Naive thymus-derived CD8-positive, alpha-beta T cell (primary cell): ENCODE results near the gene CATSPER1. TPM values are rescaled to one million over a fixed set of nuclear protein-coding genes. Genes with fewer than 3 reads are reported as not detected.
A peak's percentile ranks its signal among the peaks of the same experiment; 100 is the strongest.
"Not testable (repeated sequence)": the region's sequence is repeated elsewhere in the genome, so short reads cannot be mapped to it uniquely, and the experiment has no call there.

Experiments used
- ATAC-seq, 2 donors: fragments of 150-1000 bp; cut with Tn5 transposase in 1 of 2; sonication (Bioruptor Pico), chemical (Tn5 transposase) in 1 of 2; 1 replicate in 1 of 2; 2 replicates in 1 of 2; pipeline ENCODE4 v1.10.0; 2021; ENCODE audit warnings: mild to moderate bottlenecking in 2 of 2, moderate library complexity in 2 of 2
- POLR2A ChIA-PET: fragments of 350-600 bp; sonication (Branson Sonifier 250); formaldehyde crosslinking; loops from one replicate; lab custom pipeline; 2021; ENCODE audit warnings: antibody characterized with exemption; lab: Charles Lee
- DNase-seq, 10 donors: peaks; one replicate each; pipeline versions ENCODE4 v3.0.0 to v3.0.0-alpha.2; 2020 to 2022
- H3K27ac Mint-ChIP-seq, 10 donors: one replicate each; pipeline ENCODE4 v1.8.0; 2020 to 2022; ENCODE audit warnings: mild to moderate bottlenecking in 10 of 10, mixed read lengths in 10 of 10, moderate library complexity in 4 of 10, inconsistent platforms in 1 of 10
- H3K27me3 Mint-ChIP-seq, 5 donors: one replicate each; pipeline ENCODE4 v1.8.0; 2021 to 2022; ENCODE audit warnings: mixed read lengths in 5 of 5
- H3K36me3 Mint-ChIP-seq, 3 donors: one replicate each; pipeline ENCODE4 v1.8.0; 2020 to 2022; ENCODE audit warnings: mixed read lengths in 3 of 3, mild to moderate bottlenecking in 2 of 3, inconsistent platforms in 1 of 3
- H3K4me1 Mint-ChIP-seq, 4 donors: one replicate each; pipeline ENCODE4 v1.8.0; 2021 to 2022; ENCODE audit warnings: mixed read lengths in 4 of 4
- H3K4me3 Mint-ChIP-seq, 10 donors: one replicate each; pipeline ENCODE4 v1.8.0; 2020 to 2022; ENCODE audit warnings: mild to moderate bottlenecking in 10 of 10, mixed read lengths in 10 of 10, moderate library complexity in 6 of 10, inconsistent platforms in 1 of 10
- H3K9me3 Mint-ChIP-seq, 9 donors: one replicate each; pipeline ENCODE4 v1.8.0; 2020 to 2022; ENCODE audit warnings: mixed read lengths in 9 of 9, mild to moderate bottlenecking in 3 of 9, inconsistent platforms in 1 of 9, moderate library complexity in 1 of 9
- polyA plus RNA-seq, 3 donors: library from polyadenylated mRNA; unstranded; fragments of 300-500 nt; fragmentation: Illumina TruSeq; gene quantifications; one replicate each; pipeline ENCODE4 v1.2.3, GENCODE V29; 2021
- total RNA-seq, 8 experiments: library from RNA in 2 of 8; stranded (reverse) in 2 of 8; gene quantifications; one replicate each; pipeline ENCODE4 v1.2.3 and lab custom pipeline; 2021 to 2026

CATSPER1 gene
- total and polyA plus RNA-seq, 5 experiments from 2014 or later = 0.11 TPM; not detected in 4

DNA sequence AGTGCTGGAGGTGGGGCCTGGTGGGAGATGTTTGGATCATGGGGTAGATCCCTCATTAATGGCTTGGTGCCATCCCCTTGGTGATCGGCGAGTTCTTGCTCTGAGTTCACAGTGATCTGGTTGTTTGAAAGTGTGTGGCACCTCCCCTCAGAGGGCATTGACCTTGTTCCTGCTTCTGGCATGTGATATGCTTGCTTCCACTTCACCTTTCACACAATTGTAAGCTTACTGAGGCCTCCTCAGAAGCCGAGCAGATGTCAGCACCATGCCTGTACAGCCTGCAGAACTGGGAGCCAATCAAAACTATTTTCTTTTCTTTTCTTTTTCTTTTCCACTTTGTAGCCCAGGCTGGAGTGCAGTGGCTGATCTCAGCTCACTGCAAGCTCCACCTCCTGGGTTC, 11.0 kb upstream of the CATSPER1 start:
- Mint-ChIP-seq H3K36me3 (no peaks in the 10 kb centered on the region), H3K9me3 (peaks cover 0 to 2% (median 0%) of the 10 kb centered on the region in 9 donors), H3K27ac (no peak overlapping the region), H3K4me3 (peak overlapping the region in 1 of 10 donors; percentile 52), H3K4me1 (no peaks in the 10 kb centered on the region), H3K27me3 (peaks cover 0 to 6% (median 4%) of the 10 kb centered on the region in 5 donors)
- DNase-seq = no peak
- ATAC-seq = no peak
- POLR2A ChIA-PET = no interaction called here

- no peaks in the 10 kb centered on the region for H3K4me1 Mint-ChIP-seq
- no peak for ATAC-seq
- POLR2A ChIA-PET = no interaction called here
- peaks cover 0 to 2% (median 0%) of the 10 kb centered on the region in 9 donors for H3K9me3 Mint-ChIP-seq
- H3K36me3 Mint-ChIP-seq = no peaks in the 10 kb centered on the region
- H3K27me3 Mint-ChIP-seq = peaks cover 0 to 6% (median 4%) of the 10 kb centered on the region in 5 donors
- no peak for DNase-seq
- no peak overlapping the region for H3K27ac Mint-ChIP-seq
- H3K4me3 Mint-ChIP-seq = no peak overlapping the region
Measured at GRCh38 chr11:66036334-66036710, 10.0 kb upstream of the CATSPER1 start.

DNA sequence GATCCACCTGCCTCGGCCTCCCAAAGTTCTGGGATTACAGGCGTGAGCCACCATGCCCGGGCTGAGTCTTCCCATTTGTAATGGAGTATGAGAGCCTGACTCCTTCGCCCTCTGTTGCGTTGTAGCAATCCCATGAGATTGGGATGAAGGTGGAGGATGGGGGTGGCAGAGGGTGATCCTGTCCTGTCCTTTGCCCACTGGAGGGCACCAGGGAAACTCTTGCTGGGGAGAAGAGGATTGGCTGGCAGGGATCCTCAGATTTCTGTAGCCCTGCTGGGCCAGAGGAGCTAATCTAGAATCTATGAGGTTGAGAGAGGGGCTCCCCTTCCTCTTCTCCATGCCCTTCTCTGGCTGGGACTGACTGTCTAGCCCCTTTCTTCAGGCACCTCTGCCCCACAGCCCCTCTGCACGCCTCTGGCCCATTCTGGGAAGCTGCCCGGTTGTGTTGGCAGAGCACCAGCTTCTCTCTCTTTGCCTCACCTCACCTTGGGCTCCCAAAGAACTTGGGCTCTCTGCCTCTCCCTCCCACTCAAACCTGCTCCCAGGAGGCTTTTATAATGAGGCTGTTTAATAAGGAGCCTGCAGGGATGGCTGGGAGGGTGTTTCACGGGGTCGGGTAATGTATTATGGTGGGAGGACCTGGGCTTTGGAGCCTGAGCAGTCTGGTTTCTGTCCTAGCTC, 9.5 kb upstream of the CATSPER1 start:
- no peaks in the 10 kb centered on the region for H3K36me3 Mint-ChIP-seq
- H3K27ac Mint-ChIP-seq = no peak overlapping the region
- POLR2A ChIA-PET = no interaction called here
- peaks cover 0 to 2% (median 0%) of the 10 kb centered on the region in 9 donors for H3K9me3 Mint-ChIP-seq
- no peaks in the 10 kb centered on the region for H3K4me1 Mint-ChIP-seq
- no peak overlapping the region for H3K4me3 Mint-ChIP-seq
- DNase-seq (no peak), ATAC-seq (no peak)
- H3K27me3 Mint-ChIP-seq = peaks cover 0 to 6% (median 4%) of the 10 kb centered on the region in 5 donors

- no peak for ATAC-seq
- DNase-seq = no peak
- peaks cover 0 to 2% (median 0%) of the 10 kb centered on the region in 9 donors for H3K9me3 Mint-ChIP-seq
- H3K27me3 Mint-ChIP-seq = peaks cover 0 to 6% (median 4%) of the 10 kb centered on the region in 5 donors
- H3K27ac Mint-ChIP-seq = no peak overlapping the region
- no peak overlapping the region for H3K4me3 Mint-ChIP-seq
- H3K4me1 Mint-ChIP-seq = no peaks in the 10 kb centered on the region
- H3K36me3 Mint-ChIP-seq = no peaks in the 10 kb centered on the region
- POLR2A ChIA-PET = no interaction called here
Measured at GRCh38 chr11:66032957-66033735, 6.9 kb upstream of the CATSPER1 start.

GRCh38 chr11:66023186-66023440, 3.2 kb downstream of the CATSPER1 start:
- not testable (repeated sequence) for H3K27me3 Mint-ChIP-seq

GRCh38 chr11:66022401-66023185, 3.7 kb downstream of the CATSPER1 start:
- peaks cover 4 to 14% (median 6%) of the 10 kb centered on the region in 4 donors for H3K4me1 Mint-ChIP-seq
- peaks cover 1 to 8% (median 4%) of the 10 kb centered on the region in 5 donors for H3K27me3 Mint-ChIP-seq
- H3K4me3 Mint-ChIP-seq = peak overlapping the region; percentile 14 to 81 (median 56)
- H3K27ac Mint-ChIP-seq = peak overlapping the region in 2 of 10 donors; percentile 15 to 19
- no peaks in the 10 kb centered on the region for H3K36me3 Mint-ChIP-seq
- POLR2A ChIA-PET = interaction anchor here (0.6 to 1.9 kb wide), 6 partner anchors 10 to 311 kb away, joined by 3 to 5 read pairs (median 4); partner anchors contain the start of genes BANF1, CST6, KAT5 and SF3B2
- H3K9me3 Mint-ChIP-seq = no peaks in the 10 kb centered on the region
- ATAC-seq (peak; percentile 96 to 99), DNase-seq (peak; percentile 58 to 85 (median 75))

More at GRCh38 chr11:66023186-66023440, 3.2 kb downstream of the CATSPER1 start:
- H3K9me3 Mint-ChIP-seq, H3K36me3 Mint-ChIP-seq, DNase-seq, H3K4me3 Mint-ChIP-seq, ATAC-seq: not testable (repeated sequence)
- peak overlapping the region in 1 of 10 donors; percentile 33 for H3K27ac Mint-ChIP-seq
- peaks cover 4 to 14% (median 6%) of the 10 kb centered on the region in 4 donors for H3K4me1 Mint-ChIP-seq
- POLR2A ChIA-PET = interaction anchor here (1.9 kb wide), 1 partner anchor 311 kb away, joined by 5 read pairs; the partner anchor contains the start of gene KAT5

DNA sequence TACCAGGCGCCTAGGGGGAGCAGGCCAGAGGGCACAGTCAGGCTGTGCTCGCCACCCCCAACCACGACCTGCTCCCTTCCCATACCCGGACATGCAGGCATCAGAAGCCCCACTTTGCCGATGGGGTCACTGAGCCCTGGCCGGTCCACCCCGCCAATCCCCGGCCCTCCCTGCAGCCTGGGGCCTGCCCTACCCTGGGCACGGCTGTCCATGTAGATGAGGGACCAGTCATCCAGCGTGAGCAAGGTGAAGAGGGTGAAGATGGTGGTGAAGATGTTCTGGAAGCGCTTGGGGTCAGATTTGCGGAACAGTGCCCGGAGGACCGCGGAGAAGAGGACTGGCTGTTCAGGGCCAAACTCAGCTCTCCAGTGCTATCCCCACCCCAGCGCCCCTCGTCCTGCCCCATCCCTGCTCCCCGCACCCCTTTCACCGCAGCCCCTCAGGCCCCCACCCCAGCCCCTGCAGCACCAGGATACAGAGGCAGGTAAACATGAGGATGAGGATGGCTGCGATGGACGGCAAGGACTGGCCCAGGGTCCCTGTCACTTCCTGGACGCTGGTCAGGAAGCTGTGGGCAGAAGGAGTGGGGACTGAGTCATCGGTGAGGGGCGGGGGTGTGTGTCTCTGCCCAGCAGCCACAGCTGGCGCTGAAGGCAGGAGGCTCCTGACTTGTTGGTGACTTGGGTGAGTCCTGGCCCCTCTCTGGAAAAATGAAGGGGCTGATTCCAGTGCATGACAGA, 5.5 kb downstream of the CATSPER1 start:
- Mint-ChIP-seq H3K4me1 (peaks cover 4 to 14% (median 7%) of the 10 kb centered on the region in 4 donors), H3K27me3 (peaks cover 1 to 8% (median 4%) of the 10 kb centered on the region in 5 donors), H3K27ac (no peak overlapping the region), H3K36me3 (no peaks in the 10 kb centered on the region), H3K4me3 (peak overlapping the region in 1 of 10 donors; percentile 19), H3K9me3 (no peaks in the 10 kb centered on the region)
- POLR2A ChIA-PET = interaction anchor here (0.6 to 1.0 kb wide), 2 partner anchors 18 to 215 kb away, joined by 3 read pairs; no protein-coding TSS in a partner anchor
- DNase-seq (peak in 1 of 10 donors; percentile 60), ATAC-seq (no peak)

GRCh38 chr11:66020212-66020611, 6.1 kb downstream of the CATSPER1 start:
- POLR2A ChIA-PET = interaction anchor here (1.0 kb wide), 1 partner anchor 17 kb away, joined by 3 read pairs; no protein-coding TSS in a partner anchor
- Mint-ChIP-seq H3K27ac (no peak overlapping the region), H3K4me1 (peaks cover 4 to 14% (median 7%) of the 10 kb centered on the region in 4 donors)

DNA sequence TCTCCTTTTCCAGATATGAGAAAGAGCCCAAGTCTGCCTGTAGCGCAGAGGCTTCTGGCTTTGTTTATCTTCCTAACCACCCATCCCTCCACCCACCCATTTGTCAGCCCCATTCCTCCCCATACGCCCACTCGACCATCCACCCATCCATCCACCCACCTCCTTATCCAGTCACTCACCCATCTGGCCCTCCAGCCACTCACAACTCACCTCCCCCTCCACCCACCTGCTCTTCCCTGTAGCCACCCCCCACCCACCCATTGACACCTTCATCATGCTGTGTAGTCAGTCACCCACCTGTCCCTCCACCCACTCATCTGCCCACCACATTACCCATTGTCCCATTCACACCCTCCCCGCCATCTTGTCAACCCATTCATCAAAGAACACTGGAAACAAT, 9.0 kb downstream of the CATSPER1 start:
- Mint-ChIP-seq H3K27ac (peak overlapping the region in 1 of 10 donors; percentile 48), H3K36me3 (no peaks in the 10 kb centered on the region), H3K4me3 (no peak overlapping the region), H3K9me3 (no peaks in the 10 kb centered on the region), H3K4me1 (peaks cover 0 to 11% (median 4%) of the 10 kb centered on the region in 4 donors), H3K27me3 (peaks cover 1 to 13% (median 6%) of the 10 kb centered on the region in 5 donors)
- DNase-seq (no peak), ATAC-seq (no peak)
- POLR2A ChIA-PET = interaction anchor here (0.7 kb wide), 1 partner anchor 118 kb away, joined by 6 read pairs; no protein-coding TSS in a partner anchor

More at GRCh38 chr11:66020212-66020611, 6.1 kb downstream of the CATSPER1 start:
- no peak for ATAC-seq
- Mint-ChIP-seq H3K9me3 (no peaks in the 10 kb centered on the region), H3K27me3 (peaks cover 1 to 8% (median 4%) of the 10 kb centered on the region in 5 donors), H3K4me3 (no peak overlapping the region), H3K36me3 (no peaks in the 10 kb centered on the region)
- peak in 1 of 10 donors; percentile 40 for DNase-seq

GRCh38 chr11:66016793-66017177, 9.5 kb downstream of the CATSPER1 start:
- Mint-ChIP-seq H3K4me3 (no peak overlapping the region), H3K4me1 (peaks cover 0 to 7% (median 3%) of the 10 kb centered on the region in 4 donors), H3K9me3 (no peaks in the 10 kb centered on the region)

DNA sequence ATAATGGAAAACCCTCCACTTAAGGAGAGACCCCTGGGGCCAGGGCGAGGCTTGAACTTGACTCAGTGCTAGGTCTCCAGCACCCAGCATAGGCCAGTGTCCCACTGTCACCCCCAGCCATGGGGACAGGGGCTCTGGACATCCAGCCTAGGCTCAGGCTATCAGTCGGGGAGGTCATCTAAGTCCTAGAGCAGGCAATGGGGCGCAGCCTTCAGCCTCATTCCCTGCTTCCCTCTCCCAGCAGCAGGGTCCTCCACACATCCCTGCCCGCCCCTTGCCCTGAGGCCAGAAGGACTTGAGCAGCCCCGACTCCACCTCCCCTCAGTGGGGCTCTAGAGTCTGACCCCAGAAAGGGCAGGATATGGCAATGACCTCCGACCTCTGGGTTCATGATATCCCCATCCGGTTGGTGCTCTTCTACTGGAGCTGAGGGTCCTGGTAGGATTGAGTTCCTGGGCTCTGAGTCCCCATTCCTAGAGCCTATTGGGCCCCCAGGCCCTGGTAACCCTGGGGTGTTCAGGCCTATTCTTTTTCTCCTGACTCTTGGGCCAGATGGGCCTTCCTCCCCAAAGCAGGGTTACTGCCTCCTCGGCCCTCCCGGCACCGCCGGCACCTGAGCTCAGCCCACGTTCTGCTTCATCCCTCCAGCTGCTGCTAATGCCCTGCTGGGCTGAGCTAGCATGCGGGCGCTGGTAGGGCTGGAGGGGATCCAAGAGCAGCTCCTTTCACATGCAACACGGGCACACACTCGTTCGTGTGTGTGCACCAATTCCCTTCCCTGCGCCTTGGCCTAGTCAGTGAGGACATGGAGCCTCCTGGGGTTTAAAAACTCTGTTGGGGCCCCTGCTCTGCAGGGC, 10.1 kb downstream of the CATSPER1 start:
- ATAC-seq (no peak), DNase-seq (no peak)
- POLR2A ChIA-PET = no interaction called here
- Mint-ChIP-seq H3K4me1 (peaks cover 0 to 7% (median 2%) of the 10 kb centered on the region in 4 donors), H3K9me3 (no peaks in the 10 kb centered on the region), H3K27me3 (peaks cover 1 to 15% (median 6%) of the 10 kb centered on the region in 5 donors), H3K4me3 (no peak overlapping the region), H3K36me3 (no peaks in the 10 kb centered on the region), H3K27ac (peak overlapping the region in 1 of 10 donors; percentile 53)

More at GRCh38 chr11:66016793-66017177, 9.5 kb downstream of the CATSPER1 start:
- no peaks in the 10 kb centered on the region for H3K36me3 Mint-ChIP-seq
- ATAC-seq (no peak), DNase-seq (no peak)
- POLR2A ChIA-PET = no interaction called here
- H3K27ac Mint-ChIP-seq = peak overlapping the region in 1 of 10 donors; percentile 53
- H3K27me3 Mint-ChIP-seq = peaks cover 1 to 13% (median 6%) of the 10 kb centered on the region in 5 donors
